LNCaP clone FGC (cell line): ENCODE measurements around the gene TLX1.

Experiments
- DNase-seq: peaks from one replicate; pipeline ENCODE4 v3.0.0-alpha.2; 2011; ENCODE audit warnings: low read depth
- H3K4me3 ChIP-seq: 2 replicates; pipeline ENCODE4 v1.5.1; 2011; ENCODE audit warnings: mild to moderate bottlenecking, low read depth, low read length, control low read depth
- CTCF ChIP-seq: IDR thresholded peaks from 2 replicates; pipeline ENCODE4 v1.5.1; 2012; ENCODE audit warnings: mild to moderate bottlenecking; ENCODE audit not compliant: control insufficient read depth, insufficient read depth; ENCODE audit errors: extremely low read depth

The TLX1 gene

GRCh38 chr10:101166430-101166829 is 35.3 kb downstream of the TLX1 start:
- TF ChIP-seq CTCF = no peak
- no peak overlapping the region for H3K4me3 ChIP-seq

DNA sequence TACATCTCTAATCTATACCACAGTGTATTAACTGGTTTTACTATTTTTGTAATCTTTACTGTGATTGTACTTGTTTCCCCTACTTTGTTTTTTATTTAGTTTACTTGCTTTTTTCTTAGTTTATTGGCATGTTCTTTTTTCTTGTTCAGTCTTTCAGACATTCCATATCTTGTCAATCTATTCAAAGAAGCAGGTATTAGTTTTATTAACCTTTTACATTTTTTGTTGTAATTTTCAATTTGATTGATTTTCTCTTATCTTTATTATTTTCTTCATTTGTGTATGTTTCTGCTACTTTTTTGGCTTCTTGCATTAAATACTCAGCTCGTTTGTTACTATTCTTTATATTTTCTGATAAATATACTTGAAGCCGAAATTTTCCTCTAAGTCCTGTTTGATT is 41.6 kb downstream of the TLX1 start:
- no peak for DNase-seq
- no peak for TF ChIP-seq CTCF
- H3K4me3 ChIP-seq = no peak overlapping the region

More at GRCh38 chr10:101166430-101166829, 35.3 kb downstream of the TLX1 start:
- no peak for DNase-seq

GRCh38 chr10:101174319-101174718 is 43.2 kb downstream of the TLX1 start:
- no peak for TF ChIP-seq CTCF
- no peak overlapping the region for H3K4me3 ChIP-seq
- no peak for DNase-seq

- DNase-seq = no peak
- no peak overlapping the region for H3K4me3 ChIP-seq
- TF ChIP-seq CTCF = no peak
Observed at GRCh38 chr10:101176577-101176976, 45.5 kb downstream of the TLX1 start.

GRCh38 chr10:101182936-101183335 is 51.8 kb downstream of the TLX1 start:
- no peak for DNase-seq
- TF ChIP-seq CTCF = no peak
- no peak overlapping the region for H3K4me3 ChIP-seq

- no peak for TF ChIP-seq CTCF
- DNase-seq = no peak
- no peak overlapping the region for H3K4me3 ChIP-seq
Observed at GRCh38 chr10:101183458-101184183, 52.5 kb downstream of the TLX1 start.
